HL-60 (cell line): ENCODE data around the gene ADD2.

ENCODE experiments used
- POLR2AphosphoS5 ChIP-seq: IDR thresholded peaks from 2 replicates; pipeline ENCODE4 v1.6.1; 2012; ENCODE audit warnings: low read depth
- SPI1 ChIP-seq: IDR thresholded peaks from 2 replicates; pipeline ENCODE4 v1.6.1; 2012; ENCODE audit warnings: low read depth, mild to moderate bottlenecking, borderline replicate concordance
- TF ChIP-seq, protein P1 (sequence below): IDR thresholded peaks from one replicate; pipeline ENCODE4 v1.5.1; 2011; ENCODE audit warnings: low read length, control low read depth, inconsistent platforms; ENCODE audit not compliant: insufficient read depth
- TF ChIP-seq, protein P2 (sequence below): IDR thresholded peaks from 2 replicates; pipeline ENCODE4 v1.6.1; 2012; ENCODE audit warnings: low read depth; ENCODE audit not compliant: insufficient replicate concordance

DNA sequence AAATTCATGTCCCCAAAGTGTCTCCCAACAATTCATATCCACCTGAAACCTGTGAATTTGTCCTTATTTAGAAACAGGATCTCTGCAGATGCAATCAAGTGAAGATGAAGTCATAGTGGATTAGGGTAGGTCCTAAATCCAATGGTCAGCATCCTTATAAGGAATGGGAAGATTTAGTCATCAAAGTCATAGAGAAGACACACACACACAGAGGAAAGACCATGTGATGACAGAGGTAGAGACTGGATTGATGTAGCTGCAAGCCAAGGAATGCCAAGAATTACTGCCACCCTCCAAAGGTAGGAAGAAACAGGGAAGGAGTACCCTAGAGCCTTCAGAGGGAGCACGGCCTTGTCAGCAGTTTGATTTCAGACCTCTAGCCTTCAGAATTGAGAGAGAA lies 17.7 kb downstream of the ADD2 start:
- TF ChIP-seq, protein P1, sequence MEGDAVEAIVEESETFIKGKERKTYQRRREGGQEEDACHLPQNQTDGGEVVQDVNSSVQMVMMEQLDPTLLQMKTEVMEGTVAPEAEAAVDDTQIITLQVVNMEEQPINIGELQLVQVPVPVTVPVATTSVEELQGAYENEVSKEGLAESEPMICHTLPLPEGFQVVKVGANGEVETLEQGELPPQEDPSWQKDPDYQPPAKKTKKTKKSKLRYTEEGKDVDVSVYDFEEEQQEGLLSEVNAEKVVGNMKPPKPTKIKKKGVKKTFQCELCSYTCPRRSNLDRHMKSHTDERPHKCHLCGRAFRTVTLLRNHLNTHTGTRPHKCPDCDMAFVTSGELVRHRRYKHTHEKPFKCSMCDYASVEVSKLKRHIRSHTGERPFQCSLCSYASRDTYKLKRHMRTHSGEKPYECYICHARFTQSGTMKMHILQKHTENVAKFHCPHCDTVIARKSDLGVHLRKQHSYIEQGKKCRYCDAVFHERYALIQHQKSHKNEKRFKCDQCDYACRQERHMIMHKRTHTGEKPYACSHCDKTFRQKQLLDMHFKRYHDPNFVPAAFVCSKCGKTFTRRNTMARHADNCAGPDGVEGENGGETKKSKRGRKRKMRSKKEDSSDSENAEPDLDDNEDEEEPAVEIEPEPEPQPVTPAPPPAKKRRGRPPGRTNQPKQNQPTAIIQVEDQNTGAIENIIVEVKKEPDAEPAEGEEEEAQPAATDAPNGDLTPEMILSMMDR: no peak
- TF ChIP-seq SPI1 (no peak), POLR2AphosphoS5 (no peak)
- TF ChIP-seq, protein P2, sequence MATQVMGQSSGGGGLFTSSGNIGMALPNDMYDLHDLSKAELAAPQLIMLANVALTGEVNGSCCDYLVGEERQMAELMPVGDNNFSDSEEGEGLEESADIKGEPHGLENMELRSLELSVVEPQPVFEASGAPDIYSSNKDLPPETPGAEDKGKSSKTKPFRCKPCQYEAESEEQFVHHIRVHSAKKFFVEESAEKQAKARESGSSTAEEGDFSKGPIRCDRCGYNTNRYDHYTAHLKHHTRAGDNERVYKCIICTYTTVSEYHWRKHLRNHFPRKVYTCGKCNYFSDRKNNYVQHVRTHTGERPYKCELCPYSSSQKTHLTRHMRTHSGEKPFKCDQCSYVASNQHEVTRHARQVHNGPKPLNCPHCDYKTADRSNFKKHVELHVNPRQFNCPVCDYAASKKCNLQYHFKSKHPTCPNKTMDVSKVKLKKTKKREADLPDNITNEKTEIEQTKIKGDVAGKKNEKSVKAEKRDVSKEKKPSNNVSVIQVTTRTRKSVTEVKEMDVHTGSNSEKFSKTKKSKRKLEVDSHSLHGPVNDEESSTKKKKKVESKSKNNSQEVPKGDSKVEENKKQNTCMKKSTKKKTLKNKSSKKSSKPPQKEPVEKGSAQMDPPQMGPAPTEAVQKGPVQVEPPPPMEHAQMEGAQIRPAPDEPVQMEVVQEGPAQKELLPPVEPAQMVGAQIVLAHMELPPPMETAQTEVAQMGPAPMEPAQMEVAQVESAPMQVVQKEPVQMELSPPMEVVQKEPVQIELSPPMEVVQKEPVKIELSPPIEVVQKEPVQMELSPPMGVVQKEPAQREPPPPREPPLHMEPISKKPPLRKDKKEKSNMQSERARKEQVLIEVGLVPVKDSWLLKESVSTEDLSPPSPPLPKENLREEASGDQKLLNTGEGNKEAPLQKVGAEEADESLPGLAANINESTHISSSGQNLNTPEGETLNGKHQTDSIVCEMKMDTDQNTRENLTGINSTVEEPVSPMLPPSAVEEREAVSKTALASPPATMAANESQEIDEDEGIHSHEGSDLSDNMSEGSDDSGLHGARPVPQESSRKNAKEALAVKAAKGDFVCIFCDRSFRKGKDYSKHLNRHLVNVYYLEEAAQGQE: no peak
